HL-60/S4 treated with retinoic acid at 250 ng/mL for 4 days and 3 days (cell line): ENCODE data around the gene THAP7.
"Not testable (repeated sequence)": the region's sequence is repeated elsewhere in the genome, so short reads cannot be mapped to it uniquely, and the experiment has no call there.

Source experiments
- in situ Hi-C: fragments of 300-500 bp; cut with MboI; formaldehyde crosslinking; loops from 2 replicates; pipeline ENCODE4 v1.7.0; 2022; ENCODE audit warnings: low sequenced_read_pairs

The THAP7 gene

DNA sequence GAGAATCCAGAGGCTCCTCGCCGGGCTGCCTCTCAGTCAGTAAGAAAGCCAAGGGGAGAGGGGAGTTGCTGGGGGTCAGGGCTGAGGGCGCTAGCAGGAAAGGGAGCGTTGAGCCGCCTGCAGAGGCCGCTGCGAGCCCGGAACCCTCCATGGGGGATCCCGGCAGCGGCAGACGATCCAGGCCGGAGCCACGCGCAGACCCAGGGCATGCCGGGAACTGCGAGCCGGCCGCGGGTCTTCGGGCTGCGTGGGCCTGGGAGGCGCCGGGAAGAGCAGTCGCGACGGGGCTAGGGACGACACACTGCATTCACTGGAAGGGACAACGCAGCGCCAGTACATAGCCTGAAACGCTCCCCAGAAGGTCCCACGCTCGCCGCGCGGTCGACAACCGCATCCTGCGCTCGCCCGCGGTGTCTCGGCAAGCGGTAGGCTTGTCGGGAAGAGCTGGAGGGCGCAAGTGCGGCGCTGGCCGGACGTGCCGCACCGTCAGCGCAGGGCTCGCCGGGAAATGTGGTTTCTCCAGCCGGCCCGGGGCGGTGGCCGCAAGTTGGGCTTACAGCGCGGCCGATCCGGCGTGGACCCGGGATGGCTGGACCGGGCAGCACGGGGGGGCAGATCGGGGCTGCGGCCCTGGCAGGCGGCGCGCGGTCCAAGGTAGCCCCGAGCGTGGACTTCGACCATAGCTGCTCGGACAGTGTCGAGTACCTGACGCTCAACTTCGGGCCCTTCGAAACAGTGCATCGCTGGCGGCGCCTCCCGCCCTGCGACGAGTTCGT is 19.9 kb downstream of the THAP7 start, which contains the start of gene LZTR1:
Gene LZTR1, plus strand, starts transcription at position 511 of the 776 bp plus-strand sequence. Its CDS starts 75 bp downstream, at position 586.
- in situ Hi-C loops = loop anchor here (25.0 kb wide), 1 partner anchor 655 kb away; the partner anchor contains the start of genes CCDC116, SDF2L1 and YDJC

DNA sequence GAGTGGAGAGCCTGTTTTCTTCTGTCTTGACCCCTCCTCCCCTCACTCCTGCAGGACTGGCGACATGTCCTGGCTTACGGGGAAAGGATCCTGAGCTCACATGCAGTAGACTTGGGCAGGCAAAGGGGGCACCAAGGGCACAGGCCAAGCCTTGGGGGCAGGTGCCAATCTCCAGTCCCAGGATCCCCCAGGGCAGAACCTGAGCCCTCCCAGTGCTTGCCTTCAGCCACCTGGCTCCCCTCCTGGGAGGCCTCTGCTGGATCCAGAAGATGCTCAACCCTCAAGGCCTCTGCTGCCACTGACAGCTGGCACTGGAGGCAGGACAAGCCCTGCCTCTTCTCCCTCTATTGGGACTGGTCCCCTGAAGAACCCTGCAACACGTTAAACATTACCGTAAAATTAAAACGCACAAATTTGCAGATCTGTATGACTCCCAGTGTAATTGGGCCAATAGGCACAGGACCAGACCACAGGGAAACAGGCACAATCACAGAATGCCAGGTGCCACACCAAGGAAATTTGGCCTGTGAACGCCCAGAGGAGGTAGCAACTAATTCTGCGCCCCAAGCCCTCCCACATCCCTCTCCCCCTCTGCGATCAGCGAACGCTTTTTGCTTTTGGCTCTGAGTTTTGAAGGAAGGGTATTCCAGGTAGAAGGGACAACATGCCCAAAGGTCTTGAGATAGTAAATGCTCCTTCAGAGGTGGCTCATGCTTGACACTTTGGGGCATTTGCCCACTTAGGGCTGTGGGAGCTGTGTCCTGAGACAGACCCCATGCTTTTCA is 20.8 kb downstream of the THAP7 start:
- in situ Hi-C loops = loop anchor here (25.0 kb wide), 1 partner anchor 656 kb away; the partner anchor contains the start of genes CCDC116, SDF2L1 and YDJC

DNA sequence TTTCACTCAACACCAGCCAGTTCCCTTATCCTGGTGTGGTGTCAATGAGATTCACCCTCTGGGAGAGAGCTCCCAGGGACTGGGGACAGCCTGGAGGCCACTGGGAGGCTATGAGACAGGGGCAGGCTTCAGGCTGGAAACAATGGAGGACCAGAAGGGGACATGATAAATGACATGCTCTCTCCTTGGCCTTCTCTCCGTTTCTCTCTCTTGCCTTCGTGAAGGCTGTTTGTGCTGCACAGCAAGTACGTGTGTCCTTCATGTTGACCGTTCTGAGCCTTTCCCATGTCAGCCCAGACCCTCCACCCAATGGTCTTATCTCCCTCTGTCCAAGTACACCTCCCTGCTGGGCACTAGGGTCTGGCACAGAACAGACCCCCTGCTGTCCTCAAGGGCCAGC is 21.4 kb downstream of the THAP7 start:
- in situ Hi-C loops = loop anchor here (25.0 kb wide), 1 partner anchor 657 kb away; the partner anchor contains the start of genes CCDC116, SDF2L1 and YDJC

DNA sequence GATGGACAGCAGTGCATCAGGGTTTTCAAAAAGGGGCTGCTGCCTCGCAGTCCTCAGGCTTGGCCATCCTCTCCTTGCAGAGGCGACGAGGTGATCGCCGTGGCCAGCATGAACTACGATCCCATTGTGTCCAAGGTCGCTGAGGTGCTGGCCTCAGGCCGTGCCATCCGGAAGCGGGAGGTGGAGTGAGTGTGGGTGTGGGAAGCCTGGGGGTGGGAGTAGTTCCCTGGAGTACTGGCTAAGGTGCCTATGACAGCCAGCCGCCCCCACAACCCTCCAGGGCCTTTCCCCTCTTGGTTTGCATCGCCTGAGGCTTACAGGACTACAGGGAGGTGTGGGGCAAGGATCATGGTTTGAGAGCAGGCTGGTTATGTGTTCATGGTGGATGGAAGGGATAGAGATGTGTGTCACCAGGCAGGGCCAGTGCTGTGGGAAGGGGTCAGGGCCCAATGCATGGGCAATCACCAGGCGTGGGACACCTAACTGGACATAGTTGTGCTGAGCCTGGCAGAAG is 21.9 kb downstream of the THAP7 start:
- in situ Hi-C loops = loop anchor here (25.0 kb wide), 1 partner anchor 657 kb away; the partner anchor contains the start of genes CCDC116, SDF2L1 and YDJC

DNA sequence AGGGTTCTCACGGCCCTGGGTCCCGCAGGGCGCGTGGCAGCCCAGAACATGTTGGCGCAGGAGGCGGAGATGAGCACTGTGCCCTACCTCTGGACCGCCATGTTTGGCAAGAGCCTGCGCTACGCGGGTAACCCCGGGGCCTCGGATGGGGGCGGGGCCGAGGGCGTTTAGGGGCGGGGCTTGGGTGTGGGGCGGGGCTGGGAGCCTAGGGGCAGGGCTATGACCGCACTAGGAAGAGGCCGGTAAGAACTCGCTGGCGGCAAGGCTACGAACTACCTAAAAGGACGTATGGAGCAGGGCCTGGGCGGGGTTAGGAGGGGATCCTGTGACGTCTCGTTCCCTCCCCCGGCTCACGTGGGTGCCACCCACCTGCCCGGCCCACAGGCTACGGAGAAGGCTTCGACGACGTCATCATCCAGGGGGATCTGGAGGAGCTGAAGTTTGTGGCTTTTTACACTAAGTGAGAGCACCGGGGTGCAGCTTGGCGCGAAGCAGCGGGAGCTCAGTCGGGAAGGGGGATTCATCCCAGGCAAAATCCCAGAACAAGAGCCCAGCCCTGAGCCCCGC is 22.6 kb downstream of the THAP7 start:
- in situ Hi-C loops = loop anchor here (25.0 kb wide), 1 partner anchor 658 kb away; the partner anchor contains the start of genes CCDC116, SDF2L1 and YDJC

DNA sequence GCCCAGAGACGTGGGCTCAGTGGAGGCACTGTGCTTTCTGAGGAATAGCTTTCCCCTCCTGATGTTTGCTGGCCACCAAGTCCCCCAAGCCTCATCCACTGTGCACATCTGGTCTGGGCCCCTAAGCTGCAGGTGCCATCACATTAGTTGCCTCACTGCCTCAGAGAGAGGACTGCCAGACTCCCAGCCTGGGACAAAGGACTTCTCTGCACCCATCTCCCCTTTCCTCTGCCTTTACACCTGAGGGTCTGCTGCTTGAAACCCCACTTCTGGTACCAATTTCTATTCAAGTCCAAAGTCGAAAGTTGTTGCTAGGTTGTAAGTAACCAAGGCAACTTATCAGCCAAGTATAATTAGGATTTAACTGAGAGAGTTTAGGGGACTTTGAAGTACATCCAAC is 23.5 kb downstream of the THAP7 start:
- in situ Hi-C loops = loop anchor here (25.0 kb wide), 1 partner anchor 659 kb away; the partner anchor contains the start of genes CCDC116, SDF2L1 and YDJC

DNA sequence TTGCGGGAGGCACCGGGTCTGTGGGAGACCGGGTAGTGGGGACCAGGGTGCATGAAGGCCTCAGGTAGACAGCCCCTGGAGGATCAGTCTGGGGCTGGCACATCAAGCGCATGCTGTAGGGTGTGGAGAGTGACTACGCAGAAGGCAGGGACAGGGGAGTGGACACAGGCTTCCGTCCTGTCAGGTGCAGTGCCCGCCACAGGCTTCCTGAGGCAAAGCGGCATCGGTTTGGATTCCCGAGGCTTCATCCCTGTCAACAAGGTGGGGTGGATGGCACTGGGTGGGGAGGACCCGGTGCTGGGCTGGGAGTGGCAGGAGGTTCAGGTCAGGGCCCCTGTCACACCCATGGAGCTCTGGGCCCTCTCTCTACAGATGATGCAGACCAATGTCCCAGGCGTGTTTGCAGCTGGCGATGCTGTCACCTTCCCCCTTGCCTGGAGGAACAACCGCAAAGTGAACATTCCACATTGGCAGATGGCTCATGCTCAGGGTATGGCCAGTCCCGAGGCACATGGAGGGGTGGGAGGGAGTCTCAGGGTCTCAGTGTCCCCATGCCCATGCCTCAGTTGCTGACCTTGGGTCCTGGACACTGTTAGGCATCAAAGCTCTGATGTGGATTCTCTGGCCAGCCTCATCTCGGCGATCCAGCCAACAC is 24.3 kb downstream of the THAP7 start:
- in situ Hi-C loops = loop anchor here (25.0 kb wide), 1 partner anchor 660 kb away; the partner anchor contains the start of genes CCDC116, SDF2L1 and YDJC

DNA sequence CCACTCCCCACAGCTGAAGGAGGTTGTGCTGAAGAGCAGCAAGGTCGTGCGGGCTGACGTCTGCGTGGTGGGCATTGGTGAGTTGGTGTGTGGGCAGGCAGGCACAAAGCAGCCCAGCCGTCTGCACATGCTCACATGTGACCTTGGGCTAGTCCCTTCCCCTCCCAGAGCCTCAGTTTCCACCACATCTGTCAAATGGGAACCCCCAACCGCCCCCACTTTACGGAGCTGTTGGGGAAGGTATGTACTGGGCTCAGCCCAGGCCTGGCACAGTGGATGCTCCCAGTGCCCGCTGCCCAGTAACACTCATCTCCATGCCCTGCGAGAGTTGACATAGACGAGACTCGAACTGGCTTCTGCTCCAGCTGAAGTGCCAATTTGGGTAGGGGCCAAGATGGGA is 24.9 kb downstream of the THAP7 start:
- in situ Hi-C loops = loop anchor here (25.0 kb wide), 1 partner anchor 660 kb away; the partner anchor contains the start of genes CCDC116, SDF2L1 and YDJC

DNA sequence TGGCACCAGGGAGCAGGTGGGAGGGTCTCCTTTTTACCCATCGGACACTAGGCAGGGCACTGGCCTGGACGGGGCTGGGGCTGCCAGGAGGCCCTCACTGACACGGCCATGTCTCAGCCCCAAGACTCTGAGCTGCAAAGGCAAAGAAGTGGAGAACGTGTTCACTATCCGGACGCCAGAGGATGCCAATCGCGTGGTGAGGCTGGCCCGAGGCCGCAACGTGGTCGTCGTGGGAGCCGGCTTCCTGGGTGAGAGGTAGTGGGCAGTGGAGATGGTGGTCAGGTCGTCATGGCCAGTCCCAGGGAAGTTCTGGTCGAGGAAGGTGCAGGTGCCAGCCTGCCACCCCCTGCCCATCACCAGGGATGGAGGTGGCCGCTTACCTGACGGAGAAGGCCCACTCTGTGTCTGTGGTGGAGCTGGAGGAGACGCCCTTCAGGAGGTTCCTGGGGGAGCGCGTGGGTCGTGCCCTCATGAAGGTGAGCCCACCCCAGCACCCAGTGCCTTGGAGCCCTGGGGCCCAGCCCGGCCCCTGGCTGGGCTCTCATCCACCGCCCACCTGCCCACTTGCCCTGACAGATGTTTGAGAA is 25.5 kb downstream of the THAP7 start:
- in situ Hi-C loops = loop anchor here (25.0 kb wide), 1 partner anchor 661 kb away; the partner anchor contains the start of genes CCDC116, SDF2L1 and YDJC

DNA sequence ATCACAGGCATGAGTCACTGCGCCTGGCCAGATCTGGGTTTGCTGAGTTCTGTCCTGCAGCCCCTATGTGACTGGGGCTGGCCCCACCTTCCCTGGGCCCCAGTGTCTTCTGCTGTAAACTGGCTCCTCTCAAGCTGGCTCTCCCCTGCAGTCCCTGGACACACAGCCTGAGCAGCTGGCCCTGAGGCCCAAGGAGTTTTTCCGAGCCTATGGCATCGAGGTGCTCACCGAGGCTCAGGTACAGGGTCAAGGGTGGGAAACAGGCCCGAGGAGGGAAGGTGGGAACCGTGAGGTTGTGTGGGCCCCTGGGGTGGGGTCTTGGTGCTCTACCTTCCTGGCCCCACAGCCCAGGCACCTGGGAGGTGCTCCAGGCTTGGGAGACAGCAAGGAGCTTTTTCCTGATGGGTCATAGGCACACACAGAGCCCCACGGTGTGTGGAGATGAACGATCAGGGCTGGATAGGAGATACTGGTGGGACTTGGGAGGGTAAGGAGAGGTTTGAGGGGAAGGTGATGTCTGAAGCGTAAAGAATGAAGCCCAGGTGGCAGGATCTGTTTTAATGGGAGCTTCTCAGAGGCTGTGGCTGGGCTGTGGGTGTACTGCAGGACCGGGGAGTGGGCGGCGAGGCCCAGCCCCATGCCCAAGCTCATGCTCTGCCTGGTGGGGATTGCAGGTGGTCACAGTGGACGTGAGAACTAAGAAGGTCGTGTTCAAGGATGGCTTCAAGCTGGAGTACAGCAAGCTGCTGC is 26.2 kb downstream of the THAP7 start:
- in situ Hi-C loops = loop anchor here (25.0 kb wide), 1 partner anchor 662 kb away; the partner anchor contains the start of genes CCDC116, SDF2L1 and YDJC

DNA sequence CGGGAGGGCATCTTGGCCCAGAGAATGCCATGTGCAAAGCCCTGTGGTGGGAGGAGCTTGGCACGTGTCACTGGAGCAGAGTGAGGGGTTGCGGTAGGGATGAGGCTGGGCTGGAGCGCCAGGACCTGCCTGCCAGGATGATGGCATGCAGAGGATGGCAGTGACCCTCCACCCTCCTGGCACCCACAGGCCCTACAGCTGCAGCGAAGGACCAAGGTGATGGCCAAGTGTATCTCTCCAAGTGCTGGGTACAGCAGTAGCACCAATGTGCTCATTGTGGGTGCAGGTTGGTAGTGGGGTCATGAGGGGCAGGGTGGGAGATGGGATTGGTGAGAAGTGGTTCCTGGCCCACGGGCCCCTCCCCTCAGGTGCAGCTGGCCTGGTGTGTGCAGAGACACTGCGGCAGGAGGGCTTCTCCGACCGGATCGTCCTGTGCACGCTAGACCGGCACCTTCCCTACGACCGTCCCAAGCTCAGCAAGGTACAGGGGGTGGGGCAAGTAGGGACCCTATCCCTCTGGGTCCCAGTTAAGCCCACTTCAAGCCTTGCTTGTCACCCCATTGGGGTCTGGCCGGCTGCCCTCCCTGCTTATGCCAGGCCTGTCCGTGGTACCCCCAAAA is 27.5 kb downstream of the THAP7 start:
- in situ Hi-C loops = no loop called here

DNA sequence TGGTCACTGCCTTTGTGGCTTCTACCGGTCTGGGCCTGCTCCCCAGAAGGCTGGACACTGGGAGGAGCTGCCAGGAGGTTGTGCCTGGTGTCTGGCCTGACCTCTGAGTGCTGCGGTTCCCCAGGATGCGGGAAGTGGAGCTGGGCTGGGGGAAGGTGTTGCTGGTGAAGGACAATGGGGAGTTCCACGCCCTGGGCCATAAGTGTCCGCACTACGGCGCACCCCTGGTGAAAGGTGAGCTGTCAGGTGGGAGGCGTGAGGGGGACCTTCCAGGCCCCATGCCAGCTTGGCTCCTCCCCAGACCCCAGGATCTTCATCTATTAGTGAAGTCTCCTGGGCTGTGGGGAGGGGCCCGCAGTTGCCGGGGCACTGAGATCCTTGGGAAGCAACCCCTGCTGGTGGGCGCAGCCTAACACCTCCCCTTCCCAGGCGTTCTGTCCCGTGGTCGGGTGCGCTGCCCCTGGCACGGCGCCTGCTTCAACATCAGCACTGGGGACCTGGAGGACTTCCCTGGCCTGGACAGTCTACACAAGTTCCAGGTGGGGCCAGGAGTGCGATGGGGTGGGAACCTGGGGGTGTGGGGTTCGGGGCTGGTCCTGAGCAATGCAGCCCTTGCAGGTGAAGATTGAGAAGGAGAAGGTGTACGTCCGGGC is 28.2 kb downstream of the THAP7 start:
- in situ Hi-C loops = no loop called here

DNA sequence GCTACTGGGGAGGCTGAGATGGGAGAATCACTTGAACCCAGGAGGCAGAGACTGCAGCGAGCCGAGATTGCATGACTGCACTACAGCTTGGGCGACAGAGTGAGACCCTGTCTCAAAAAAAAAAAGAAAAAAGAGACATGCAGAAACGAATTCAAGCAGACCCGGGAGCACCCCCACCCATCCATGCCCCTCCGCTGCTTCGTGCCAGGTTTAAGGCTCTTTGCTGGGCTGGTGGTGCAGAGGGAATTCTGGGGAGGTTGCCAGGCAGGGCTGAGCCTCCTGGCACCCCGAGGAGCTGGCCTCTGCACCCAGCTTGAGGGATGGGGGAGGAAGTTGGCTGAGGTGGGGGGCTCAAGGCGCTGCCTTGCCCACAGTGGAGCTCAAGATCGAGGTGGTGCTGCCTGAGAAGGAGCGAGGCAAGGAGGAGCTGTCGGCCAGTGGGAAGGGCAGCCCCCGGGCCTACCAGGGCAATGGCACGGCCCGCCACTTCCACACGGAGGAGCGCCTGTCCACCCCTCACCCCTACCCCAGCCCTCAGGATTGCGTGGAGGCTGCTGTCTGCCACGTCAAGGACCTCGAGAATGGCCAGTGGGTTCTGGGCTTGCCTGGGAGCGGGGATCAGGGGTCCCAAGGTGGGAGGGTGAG is 28.9 kb downstream of the THAP7 start:
- in situ Hi-C loops = no loop called here

DNA sequence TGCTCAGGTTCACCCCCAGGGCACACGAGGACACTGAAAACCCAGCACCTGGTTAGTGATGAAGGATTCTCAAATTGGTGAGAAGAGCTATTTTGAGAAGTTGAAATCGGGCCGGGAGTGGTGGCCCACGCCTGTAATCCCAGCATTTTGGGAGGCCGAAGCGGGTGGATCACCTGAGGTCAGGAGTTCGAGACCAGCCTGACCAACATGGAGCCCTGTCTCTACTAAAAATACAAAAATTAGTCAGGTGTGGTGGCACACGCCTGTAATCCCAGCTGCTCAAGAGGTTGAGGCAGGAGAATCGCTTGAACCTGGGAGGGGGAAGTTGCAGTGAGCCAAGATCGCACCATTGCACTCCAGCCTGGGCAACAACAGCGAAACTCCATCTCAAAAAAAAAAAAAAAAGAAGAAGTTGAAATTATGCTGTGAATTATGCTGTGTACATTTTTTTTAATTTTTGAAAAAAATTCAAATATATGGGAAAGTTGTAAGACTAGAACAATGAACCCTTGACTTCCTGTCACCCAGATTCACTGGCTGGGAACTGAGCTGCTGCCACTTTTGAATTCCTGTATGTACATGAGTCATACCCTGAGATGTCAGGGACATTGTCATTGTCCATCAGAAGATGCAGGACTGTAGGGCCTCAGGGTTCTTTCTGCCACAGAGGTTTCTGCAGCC is 29.8 kb downstream of the THAP7 start:
- in situ Hi-C loops = not testable (repeated sequence)

DNA sequence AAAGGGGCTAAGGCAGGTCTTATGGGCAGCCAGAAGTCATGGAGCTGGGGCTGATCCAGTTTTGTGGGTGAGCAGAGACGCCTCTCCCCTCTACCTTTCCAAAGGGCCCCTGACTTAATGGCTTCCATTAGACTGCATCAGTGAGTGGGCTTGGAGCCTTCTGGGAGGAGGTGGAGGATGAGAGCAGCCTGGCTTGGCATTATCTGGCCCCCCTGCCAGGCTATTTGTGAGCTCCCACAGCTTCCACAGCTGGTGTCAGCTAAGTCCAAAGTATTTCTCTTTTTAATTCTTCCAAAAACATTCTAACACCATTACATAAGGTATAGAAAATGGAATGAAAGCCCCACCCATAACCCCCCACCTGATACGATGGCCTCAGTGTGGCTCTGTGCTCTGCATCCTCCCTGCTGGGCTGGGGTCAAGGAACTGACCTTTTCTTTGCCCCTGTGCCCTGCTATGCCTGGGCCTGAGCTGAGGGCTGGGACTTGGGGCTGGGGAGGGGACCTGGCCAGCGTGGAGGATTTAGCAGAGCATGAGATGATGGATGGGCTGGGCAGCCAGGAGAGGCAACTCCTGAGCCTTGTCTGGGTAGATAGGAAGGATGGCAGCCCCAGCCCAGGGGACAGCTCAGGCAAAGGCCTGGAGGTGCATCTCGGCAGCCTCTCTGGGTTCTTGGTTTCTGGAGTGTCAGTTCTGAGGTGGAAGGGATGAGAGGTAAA is 30.8 kb downstream of the THAP7 start:
- in situ Hi-C loops = no loop called here

DNA sequence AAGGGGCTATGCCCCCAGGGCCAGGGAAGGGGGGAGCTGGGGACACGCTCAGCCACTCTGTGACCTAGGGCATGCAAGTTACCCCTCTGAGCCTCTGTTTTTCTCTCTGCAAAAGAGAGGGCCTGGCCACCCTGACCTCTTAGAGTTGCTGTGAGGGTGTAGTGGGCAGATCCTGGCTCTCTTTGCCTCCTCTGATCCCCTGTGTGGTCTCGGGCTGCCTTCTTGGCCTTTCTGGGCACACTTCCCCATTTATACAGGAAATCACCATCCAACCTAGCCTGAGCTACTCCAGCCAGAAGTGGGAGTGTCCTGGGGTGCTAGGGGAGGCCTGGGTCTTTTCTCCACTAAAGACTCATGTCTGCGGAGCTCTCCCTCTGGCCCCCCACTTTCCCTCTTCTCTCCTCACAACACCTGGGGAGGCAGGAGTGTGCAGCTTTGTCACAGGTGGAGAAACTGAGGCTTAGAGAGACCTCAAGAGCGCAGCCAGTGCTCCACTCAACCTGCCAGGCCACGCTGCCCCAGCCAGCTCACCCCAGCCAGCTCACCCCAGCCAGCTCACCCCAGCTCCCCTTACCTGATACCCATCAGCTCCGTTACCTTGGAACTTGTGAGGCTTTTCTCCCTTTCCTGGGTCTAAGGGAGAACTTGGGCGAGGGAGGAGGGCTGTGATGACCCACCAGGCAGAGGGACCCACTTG is 33.5 kb downstream of the THAP7 start:
- in situ Hi-C loops = no loop called here
